GM19328 (cell line): ENCODE measurements around the gene STK39.
"Not testable (repeated sequence)": the region's sequence is repeated elsewhere in the genome, so short reads cannot be mapped to it uniquely, and the experiment has no call there.

ENCODE experiments used
- ATAC-seq: cut with Tn5 transposase; IDR thresholded peaks from one replicate; pipeline ENCODE4 v1.9.1; 2021; ENCODE audit warnings: mild to moderate bottlenecking, moderate library complexity; ENCODE audit not compliant: unreplicated experiment

The STK39 gene

GRCh38 chr2:168143813-168144212 lies 103.6 kb downstream of the STK39 start:
- no peak for ATAC-seq

- no peak for ATAC-seq
Measured at GRCh38 chr2:168140892-168141291, 106.5 kb downstream of the STK39 start.

- ATAC-seq = no peak
Measured at GRCh38 chr2:168139852-168140251, 107.5 kb downstream of the STK39 start.

GRCh38 chr2:168138901-168139300 lies 108.5 kb downstream of the STK39 start:
- no peak for ATAC-seq

GRCh38 chr2:168138374-168138773 lies 109.0 kb downstream of the STK39 start:
- ATAC-seq = no peak

GRCh38 chr2:168137510-168138180 lies 109.8 kb downstream of the STK39 start:
- no peak for ATAC-seq

- no peak for ATAC-seq
Measured at GRCh38 chr2:168136392-168136977, 110.9 kb downstream of the STK39 start.

- no peak for ATAC-seq
Measured at GRCh38 chr2:168135630-168136029, 111.8 kb downstream of the STK39 start.

GRCh38 chr2:168135121-168135520 lies 112.3 kb downstream of the STK39 start:
- no peak for ATAC-seq

GRCh38 chr2:168134485-168134884 lies 112.9 kb downstream of the STK39 start:
- ATAC-seq = no peak

GRCh38 chr2:168132389-168132788 lies 115.0 kb downstream of the STK39 start:
- no peak for ATAC-seq

- no peak for ATAC-seq
Measured at GRCh38 chr2:168130346-168130745, 117.0 kb downstream of the STK39 start.

GRCh38 chr2:168127371-168127770 lies 120.0 kb downstream of the STK39 start:
- no peak for ATAC-seq

- not testable (repeated sequence) for ATAC-seq
Measured at GRCh38 chr2:168122210-168122609, 125.2 kb downstream of the STK39 start.

- ATAC-seq = no peak
Measured at GRCh38 chr2:168120730-168121129, 126.7 kb downstream of the STK39 start.

GRCh38 chr2:168120310-168120709 lies 127.1 kb downstream of the STK39 start:
- no peak for ATAC-seq

GRCh38 chr2:168119515-168120141 lies 127.8 kb downstream of the STK39 start:
- ATAC-seq = no peak

GRCh38 chr2:168118733-168119514 lies 128.5 kb downstream of the STK39 start:
- peak; percentile 72 for ATAC-seq

- no peak for ATAC-seq
Measured at GRCh38 chr2:168116448-168116847, 130.9 kb downstream of the STK39 start.

GRCh38 chr2:168114619-168115018 lies 132.8 kb downstream of the STK39 start:
- no peak for ATAC-seq

GRCh38 chr2:168114040-168114439 lies 133.4 kb downstream of the STK39 start:
- ATAC-seq = no peak

- no peak for ATAC-seq
Measured at GRCh38 chr2:168107322-168107721, 140.1 kb downstream of the STK39 start.
